ENCODE data around the gene LAMA5. TPM values are rescaled to one million over a fixed set of nuclear protein-coding genes. Genes with fewer than 3 reads are reported as not detected.

LAMA5 gene
- total and polyA plus RNA-seq, 2 of the 8 experiments (the other 6 are each of a cell fraction or from before 2014, with no cell fraction given) = 34.4 to 225 TPM

GRCh38 chr20:62353289-62354030 is 13.7 kb downstream of the LAMA5 start:
- Histone ChIP-seq H3K18ac (ENCODE audit: extremely low read depth, low read length) (no peak overlapping the region; the same call in 1 of the 2 replicates), H4K20me1 (replicated peaks in 1 of 2; ENCODE audit: control insufficient read depth in 1 of 2, insufficient read depth in 2 of 2, low read length in 2 of 2) (peaks cover 0 to 21% of the 10 kb centered on the region in 2 experiments), H3K9me3 (ENCODE audit: insufficient read depth in 2 of 2, low read depth in 1 of 2, low read length in 1 of 2) (peaks cover 0 to 3% of the 10 kb centered on the region in 2 experiments; a peak in 2 of 4 replicates), H3K4me1 (replicated peaks in 1 of 4; ENCODE audit: control insufficient read depth in 3 of 4, insufficient read depth in 4 of 4, low read length in 3 of 4) (peaks cover 0 to 32% (median 23%) of the 10 kb centered on the region in 4 experiments; a peak in 6 of 7 replicates), H3K14ac (ENCODE audit: insufficient read length) (no peak overlapping the region), H3K4me2 (ENCODE audit: insufficient read depth in 1 of 2, low read depth in 2 of 2, low read length in 2 of 2) (no peak overlapping the region), H4K5ac (ENCODE audit: insufficient read length, low read depth, low read length) (no peak overlapping the region), H3K4ac (replicated peaks; ENCODE audit: insufficient read length, low read depth, low read length) (no peak overlapping the region), H3K23me2 (ENCODE audit: low read depth, low read length) (no peaks in the 10 kb centered on the region; the same call in 1 of the 2 replicates), H2AFZ (ENCODE audit: low read length) (no peak overlapping the region), H2BK15ac (ENCODE audit: low read length) (no peak overlapping the region), H3K56ac (replicated peaks; ENCODE audit: insufficient read length, low read depth, low read length) (no peak overlapping the region), H3K4me3 (ENCODE audit: extremely low read depth in 1 of 4, insufficient read depth in 2 of 4, low read depth in 3 of 4, low read length in 4 of 4) (no peak overlapping the region), H3K79me2 (ENCODE audit: control insufficient read depth in 1 of 2, insufficient read depth in 2 of 2, low read length in 2 of 2) (peaks cover 10 to 50% of the 10 kb centered on the region in 2 experiments; a peak in 3 of 4 replicates), H4K8ac (ENCODE audit: extremely low read depth, insufficient read depth, low read length) (peak overlapping the region; percentile 68; the same call in 1 of the 2 replicates), H3K36me3 (ENCODE audit: control insufficient read depth in 2 of 4, insufficient read depth in 4 of 4, low read length in 3 of 4) (peaks cover 17 to 39% (median 30%) of the 10 kb centered on the region in 4 experiments; a peak in 6 of 8 replicates), H3K23ac (ENCODE audit: insufficient read length) (no peak overlapping the region), H3K27ac (ENCODE audit: low read depth, low read length) (no peak overlapping the region; the same call in 1 of the 2 replicates), H4K91ac (replicated peaks; ENCODE audit: insufficient read length, low read length) (peak overlapping the region; percentile 15), H3K27me3 (replicated peaks in 1 of 4; ENCODE audit: control insufficient read depth in 3 of 4, extremely low read depth in 1 of 4, insufficient read depth in 3 of 4, low read length in 3 of 4) (no peaks in the 10 kb centered on the region), H3K79me1 (ENCODE audit: low read depth, low read length) (peaks cover 27% of the 10 kb centered on the region), H3K9ac (replicated peaks in 1 of 4; ENCODE audit: extremely low read depth in 1 of 4, low read depth in 3 of 4, low read length in 3 of 4) (no peak overlapping the region), H2BK12ac (ENCODE audit: low read depth, low read length) (no peak overlapping the region), H2BK120ac (replicated peaks; ENCODE audit: low read depth, low read length) (no peak overlapping the region), H2BK20ac (ENCODE audit: low read length) (no peak overlapping the region), H2BK5ac (ENCODE audit: low read depth, low read length) (peak overlapping the region; percentile 73; the same call in 1 of the 2 replicates), H2AK5ac (ENCODE audit: low read depth, low read length) (no peak overlapping the region)
- no peak for DNase-seq (ENCODE audit: low read depth in 1 of 2, low spot score in 2 of 2)
- POLR2A ChIA-PET (ENCODE audit: partially characterized antibody) = interaction anchor here (0.6 to 12.3 kb wide), 7 partner anchors 11 to 48 kb away, joined by 3 to 114 read pairs (median 4); partner anchors contain the start of genes LAMA5 and RPS21
- TF ChIP-seq RBBP5 (IDR thresholded peaks at IDR 0.05; ENCODE audit: borderline replicate concordance, low read depth, low read length) = no peak
- no peak for TF ChIP-seq CEBPB (IDR thresholded peaks at IDR 0.05; ENCODE audit: low read depth, low read length)
- no peak for TF ChIP-seq GABPA (IDR thresholded peaks at IDR 0.05; ENCODE audit: borderline replicate concordance, insufficient read depth, low read length)
- TF ChIP-seq FOSL1 (IDR thresholded peaks at IDR 0.05; ENCODE audit: insufficient read depth, low read depth, low read length) = no peak
- no peak for TF ChIP-seq SP4 (IDR thresholded peaks at IDR 0.05; ENCODE audit: low read length)
- no peak for TF ChIP-seq HDAC6 (IDR thresholded peaks at IDR 0.05; ENCODE audit: low read depth, low read length)
- no peak for TF ChIP-seq EZH2 (IDR thresholded peaks at IDR 0.05; ENCODE audit: low read depth, low read length, severe bottlenecking)
- no peak for TF ChIP-seq ASH2L (IDR thresholded peaks at IDR 0.05; ENCODE audit: low read length)
- no peak for TF ChIP-seq KDM1A (IDR thresholded peaks at IDR 0.05; ENCODE audit: borderline replicate concordance, low read length)
- TF ChIP-seq SUZ12 (IDR thresholded peaks at IDR 0.05; ENCODE audit: low read length) = no peak
- CTCF ChIA-PET (ENCODE audit: partially characterized antibody) = interaction anchor here (0.7 to 1.7 kb wide), 4 partner anchors 12 to 389 kb away, joined by 3 to 4 read pairs (median 3); no protein-coding TSS in a partner anchor
- FAIRE-seq = no peak
- 93% methylated on average over 14 of the region's 16 CpGs; no CpG with 5 or more reads in 1 of the 2 experiments for WGBS, 2 experiments (ENCODE audit: extremely low coverage in 1 of 2, insufficient coverage in 1 of 2, insufficient read length in 1 of 2, insufficient replicate concordance in 2 of 2, low coverage in 1 of 2, low lambda C conversion rate in 2 of 2, missing lambda C conversion rate in 1 of 2)

Measured in H1 (cell line).